ACC112 (cell line): ENCODE results near the gene COL6A1.

Experiments used
- H2AFZ ChIP-seq: fragments of 200-600 bp; sonication (generic); one replicate; pipeline ENCODE4 v1.6.0; 2017; ENCODE audit warnings: antibody characterized with exemption, low read length; ENCODE audit not compliant: unreplicated experiment
- H3K27ac ChIP-seq: fragments of 200-600 bp; sonication (generic); 2 replicates; pipeline ENCODE4 v1.5.1; 2014; ENCODE audit warnings: low read depth, mild to moderate bottlenecking, antibody characterized with exemption, low read length, moderate library complexity
- H3K27me3 ChIP-seq: fragments of 200-600 bp; sonication (generic); 2 replicates; pipeline ENCODE4 v1.6.1; 2014; ENCODE audit warnings: mild to moderate bottlenecking, antibody characterized with exemption, low read length, moderate library complexity, mixed read lengths; ENCODE audit not compliant: insufficient read depth
- H3K36me3 ChIP-seq: fragments of 200-600 bp; sonication (generic); 2 replicates; pipeline ENCODE4 v1.6.1; 2016; ENCODE audit warnings: mild to moderate bottlenecking, antibody characterized with exemption, low read length, moderate library complexity, mixed read lengths; ENCODE audit not compliant: insufficient read depth
- H3K4me1 ChIP-seq: fragments of 200-600 bp; sonication (generic); one replicate; pipeline ENCODE4 v1.6.1; 2016; ENCODE audit warnings: low read length, mixed read lengths; ENCODE audit not compliant: insufficient read depth, unreplicated experiment, control insufficient read depth
- H3K4me3 ChIP-seq: fragments of 200-600 bp; sonication (generic); 2 replicates; pipeline ENCODE4 v1.5.1; 2014; ENCODE audit warnings: mild to moderate bottlenecking, low read depth, low read length
- H3K79me2 ChIP-seq: fragments of 200-600 bp; sonication (generic); one replicate; pipeline ENCODE4 v1.6.0; 2016; ENCODE audit warnings: low read length; ENCODE audit not compliant: control insufficient read depth, unreplicated experiment, insufficient read depth

The COL6A1 gene

GRCh38 chr21:45997495-45998275, 16.1 kb downstream of the COL6A1 start:
- Histone ChIP-seq H2AFZ (no peak overlapping the region), H3K27me3 (no peaks in the 10 kb centered on the region), H3K4me1 (peaks cover 26% of the 10 kb centered on the region), H3K4me3 (no peak overlapping the region), H3K79me2 (peaks cover 17% of the 10 kb centered on the region), H3K27ac (no peak overlapping the region), H3K36me3 (peaks cover 62% of the 10 kb centered on the region)

GRCh38 chr21:45998276-45998701, 16.7 kb downstream of the COL6A1 start:
- Histone ChIP-seq H3K36me3 (peaks cover 61% of the 10 kb centered on the region), H2AFZ (no peak overlapping the region), H3K4me1 (peaks cover 21% of the 10 kb centered on the region), H3K79me2 (peaks cover 14% of the 10 kb centered on the region), H3K4me3 (no peak overlapping the region), H3K27ac (no peak overlapping the region), H3K27me3 (no peaks in the 10 kb centered on the region)

GRCh38 chr21:45998871-45999580, 17.5 kb downstream of the COL6A1 start:
- peaks cover 17% of the 10 kb centered on the region for H3K4me1 ChIP-seq
- peaks cover 60% of the 10 kb centered on the region for H3K36me3 ChIP-seq
- no peak overlapping the region for H3K27ac ChIP-seq
- H3K4me3 ChIP-seq, result no peak overlapping the region
- no peaks in the 10 kb centered on the region for H3K27me3 ChIP-seq
- no peak overlapping the region for H2AFZ ChIP-seq
- H3K79me2 ChIP-seq, result peaks cover 7% of the 10 kb centered on the region

- no peak overlapping the region for H2AFZ ChIP-seq
- peaks cover 61% of the 10 kb centered on the region for H3K36me3 ChIP-seq
- peaks cover 6% of the 10 kb centered on the region for H3K79me2 ChIP-seq
- H3K27ac ChIP-seq, result 0 out of 2 replicates have a peak overlapping the region, but pooled peaks have one; percentile 9
- H3K27me3 ChIP-seq, result no peaks in the 10 kb centered on the region
- no peak overlapping the region for H3K4me3 ChIP-seq
- peaks cover 10% of the 10 kb centered on the region for H3K4me1 ChIP-seq
These were observed 18.1 kb downstream of the COL6A1 start for GRCh38 chr21:45999581-46000181.

GRCh38 chr21:46000182-46000730, 18.7 kb downstream of the COL6A1 start:
- Histone ChIP-seq H3K4me3 (no peak overlapping the region), H3K27me3 (no peaks in the 10 kb centered on the region), H3K79me2 (peaks cover 6% of the 10 kb centered on the region), H2AFZ (no peak overlapping the region), H3K4me1 (peaks cover 5% of the 10 kb centered on the region), H3K36me3 (peaks cover 61% of the 10 kb centered on the region), H3K27ac (0 out of 2 replicates have a peak overlapping the region, but pooled peaks have one; percentile 9)

GRCh38 chr21:46000731-46001641, 19.4 kb downstream of the COL6A1 start:
- H3K4me3 ChIP-seq, result no peak overlapping the region
- H3K4me1 ChIP-seq, result no peaks in the 10 kb centered on the region
- no peak overlapping the region for H2AFZ ChIP-seq
- H3K79me2 ChIP-seq, result peaks cover 3% of the 10 kb centered on the region
- no peaks in the 10 kb centered on the region for H3K27me3 ChIP-seq
- H3K36me3 ChIP-seq, result peaks cover 58% of the 10 kb centered on the region
- H3K27ac ChIP-seq, result no peak overlapping the region

- H3K27ac ChIP-seq, result no peak overlapping the region
- no peaks in the 10 kb centered on the region for H3K4me1 ChIP-seq
- H3K79me2 ChIP-seq, result no peaks in the 10 kb centered on the region
- H3K4me3 ChIP-seq, result no peak overlapping the region
- no peak overlapping the region for H2AFZ ChIP-seq
- H3K27me3 ChIP-seq, result no peaks in the 10 kb centered on the region
- peaks cover 56% of the 10 kb centered on the region; the same call in 1 of the 2 replicates for H3K36me3 ChIP-seq
These were observed 20.5 kb downstream of the COL6A1 start for GRCh38 chr21:46001821-46002681.

- Histone ChIP-seq H3K36me3 (peaks cover 50% of the 10 kb centered on the region; the same call in 1 of the 2 replicates), H3K4me3 (no peak overlapping the region), H3K27me3 (no peaks in the 10 kb centered on the region), H3K79me2 (no peaks in the 10 kb centered on the region), H3K4me1 (no peaks in the 10 kb centered on the region), H3K27ac (no peak overlapping the region), H2AFZ (no peak overlapping the region)
These were observed 21.4 kb downstream of the COL6A1 start for GRCh38 chr21:46002841-46003574.

GRCh38 chr21:46003575-46004007, 22.0 kb downstream of the COL6A1 start:
- no peaks in the 10 kb centered on the region for H3K27me3 ChIP-seq
- H2AFZ ChIP-seq, result no peak overlapping the region
- H3K4me1 ChIP-seq, result no peaks in the 10 kb centered on the region
- no peak overlapping the region for H3K27ac ChIP-seq
- peaks cover 46% of the 10 kb centered on the region; the same call in 1 of the 2 replicates for H3K36me3 ChIP-seq
- no peak overlapping the region for H3K4me3 ChIP-seq
- no peaks in the 10 kb centered on the region for H3K79me2 ChIP-seq
